ENCODE results near the gene EPS15. TPM values are rescaled to one million over a fixed set of nuclear protein-coding genes. Genes with fewer than 3 reads are reported as not detected.
"Not testable (repeated sequence)": the region's sequence is repeated elsewhere in the genome, so short reads cannot be mapped to it uniquely, and the experiment has no call there.

EPS15 gene
- total RNA-seq, 1 donor from 2014 or later, result 139 TPM

DNA sequence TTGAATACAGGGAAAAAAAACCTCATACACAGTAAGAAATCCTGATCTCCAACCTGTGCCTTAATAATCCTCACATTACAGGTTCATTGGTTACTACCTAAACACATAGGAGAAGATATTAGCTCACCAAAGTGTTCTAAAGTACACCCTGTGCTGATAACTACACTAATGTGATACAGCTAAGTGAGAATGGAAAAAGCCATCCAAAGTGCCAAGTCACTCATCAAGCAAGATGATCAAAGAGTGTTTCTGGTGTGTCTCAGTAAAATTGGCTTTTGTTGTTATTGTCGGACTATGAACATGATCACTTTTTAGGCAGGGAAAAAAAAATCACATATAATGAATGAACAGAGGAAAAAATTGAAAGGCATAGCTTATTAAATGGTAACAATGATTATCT is 31.4 kb downstream of the EPS15 start:
- Mint-ChIP-seq H3K36me3 (ENCODE audit: unreplicated experiment) (no peaks in the 10 kb centered on the region), H3K4me3 (ENCODE audit: unreplicated experiment) (no peak overlapping the region), H3K27me3 (ENCODE audit: unreplicated experiment) (no peaks in the 10 kb centered on the region), H3K4me1 (ENCODE audit: low read depth, unreplicated experiment) (no peaks in the 10 kb centered on the region), H3K27ac (ENCODE audit: unreplicated experiment) (no peak overlapping the region), H3K9me3 (ENCODE audit: unreplicated experiment) (no peaks in the 10 kb centered on the region)
- no peak for DNase-seq
- TF ChIP-seq, protein P1, sequence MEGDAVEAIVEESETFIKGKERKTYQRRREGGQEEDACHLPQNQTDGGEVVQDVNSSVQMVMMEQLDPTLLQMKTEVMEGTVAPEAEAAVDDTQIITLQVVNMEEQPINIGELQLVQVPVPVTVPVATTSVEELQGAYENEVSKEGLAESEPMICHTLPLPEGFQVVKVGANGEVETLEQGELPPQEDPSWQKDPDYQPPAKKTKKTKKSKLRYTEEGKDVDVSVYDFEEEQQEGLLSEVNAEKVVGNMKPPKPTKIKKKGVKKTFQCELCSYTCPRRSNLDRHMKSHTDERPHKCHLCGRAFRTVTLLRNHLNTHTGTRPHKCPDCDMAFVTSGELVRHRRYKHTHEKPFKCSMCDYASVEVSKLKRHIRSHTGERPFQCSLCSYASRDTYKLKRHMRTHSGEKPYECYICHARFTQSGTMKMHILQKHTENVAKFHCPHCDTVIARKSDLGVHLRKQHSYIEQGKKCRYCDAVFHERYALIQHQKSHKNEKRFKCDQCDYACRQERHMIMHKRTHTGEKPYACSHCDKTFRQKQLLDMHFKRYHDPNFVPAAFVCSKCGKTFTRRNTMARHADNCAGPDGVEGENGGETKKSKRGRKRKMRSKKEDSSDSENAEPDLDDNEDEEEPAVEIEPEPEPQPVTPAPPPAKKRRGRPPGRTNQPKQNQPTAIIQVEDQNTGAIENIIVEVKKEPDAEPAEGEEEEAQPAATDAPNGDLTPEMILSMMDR (IDR thresholded peaks at IDR 0.05; ENCODE audit: partially characterized antibody, unreplicated experiment), result no peak

DNA sequence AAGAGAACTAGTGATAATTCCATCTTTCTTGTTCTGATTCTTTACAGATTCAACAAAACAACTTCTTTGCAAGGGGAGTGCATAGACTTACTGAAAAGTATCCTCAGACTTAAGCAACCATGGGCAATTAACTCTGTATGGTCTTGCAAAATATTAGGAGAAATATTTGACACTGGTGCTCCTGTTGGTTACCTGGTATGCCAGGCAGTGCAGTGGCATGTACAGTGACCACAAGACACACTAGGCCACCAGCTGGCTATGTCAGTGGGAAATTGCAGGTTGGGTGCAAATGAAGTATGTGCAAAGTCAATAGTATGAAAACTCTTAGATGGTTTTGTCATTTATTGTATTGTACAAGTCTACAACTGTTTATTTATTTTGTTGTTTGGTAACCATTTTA is 34.5 kb downstream of the EPS15 start:
- Mint-ChIP-seq H3K27me3 (ENCODE audit: unreplicated experiment) (no peaks in the 10 kb centered on the region), H3K27ac (ENCODE audit: unreplicated experiment) (no peak overlapping the region), H3K4me3 (ENCODE audit: unreplicated experiment) (no peak overlapping the region), H3K9me3 (ENCODE audit: unreplicated experiment) (no peaks in the 10 kb centered on the region), H3K4me1 (ENCODE audit: low read depth, unreplicated experiment) (no peaks in the 10 kb centered on the region), H3K36me3 (ENCODE audit: unreplicated experiment) (no peaks in the 10 kb centered on the region)
- no peak for DNase-seq
- TF ChIP-seq, protein P1 (IDR thresholded peaks at IDR 0.05; ENCODE audit: partially characterized antibody, unreplicated experiment), result no peak

DNA sequence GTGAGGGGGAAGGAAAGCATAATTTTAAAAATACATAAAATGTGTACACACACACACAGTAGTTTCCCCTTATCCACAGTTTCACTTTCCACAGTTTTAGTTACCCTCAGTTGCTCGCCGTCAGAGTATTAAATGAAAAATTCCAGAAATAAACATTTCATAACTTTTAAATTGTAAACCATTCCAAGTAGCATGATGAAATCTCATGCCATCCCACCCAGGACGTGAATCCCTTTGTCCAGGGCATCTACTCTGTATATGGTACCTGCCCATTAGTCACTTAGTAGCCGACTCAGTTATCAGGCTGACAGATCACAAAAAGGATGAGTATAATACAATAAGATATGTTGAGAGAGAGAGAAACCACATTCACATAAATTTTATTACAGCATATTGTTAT is 36.2 kb downstream of the EPS15 start:
- Mint-ChIP-seq H3K4me1 (ENCODE audit: low read depth, unreplicated experiment) (no peaks in the 10 kb centered on the region), H3K9me3 (ENCODE audit: unreplicated experiment) (no peaks in the 10 kb centered on the region), H3K27ac (ENCODE audit: unreplicated experiment) (no peak overlapping the region), H3K36me3 (ENCODE audit: unreplicated experiment) (peaks cover 7% of the 10 kb centered on the region), H3K27me3 (ENCODE audit: unreplicated experiment) (no peaks in the 10 kb centered on the region), H3K4me3 (ENCODE audit: unreplicated experiment) (no peak overlapping the region)
- DNase-seq, result no peak
- TF ChIP-seq, protein P1 (IDR thresholded peaks at IDR 0.05; ENCODE audit: partially characterized antibody, unreplicated experiment), result no peak

DNA sequence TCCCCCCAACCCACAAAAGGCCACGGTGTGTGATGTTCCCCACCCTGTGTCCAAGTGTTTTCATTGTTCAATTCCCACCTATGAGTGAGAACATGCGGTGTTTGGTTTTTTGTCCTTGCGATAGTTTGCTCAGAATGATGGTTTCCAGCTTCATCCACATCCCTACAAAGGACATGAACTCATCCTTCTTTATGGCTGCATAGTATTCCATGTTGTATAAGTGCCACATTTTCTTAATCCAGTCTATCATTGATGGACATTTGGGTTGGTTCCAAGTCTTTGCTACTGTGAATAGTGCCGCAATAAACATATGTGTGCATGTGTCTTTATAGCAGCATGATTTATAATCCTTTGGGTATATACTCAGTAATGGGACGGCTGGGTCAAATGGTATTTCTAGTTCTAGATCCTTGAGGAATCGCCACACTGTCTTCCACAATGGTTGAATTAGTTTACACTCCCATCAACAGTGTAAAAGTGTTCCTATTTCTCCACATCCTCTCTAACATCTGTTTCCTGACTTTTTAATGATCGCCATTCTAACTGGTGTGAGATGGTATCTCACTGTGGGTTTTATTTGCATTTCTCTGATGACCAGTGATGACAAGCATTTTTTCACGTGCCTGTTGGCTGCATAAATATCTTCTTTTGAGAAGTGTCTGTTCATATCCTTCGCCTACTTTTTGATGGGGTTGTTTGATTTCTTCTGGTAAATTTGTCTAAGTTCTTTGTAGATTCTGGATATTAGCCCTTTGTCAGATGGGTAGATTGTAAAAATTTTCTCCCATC is 44.0 kb downstream of the EPS15 start:
- H3K36me3 Mint-ChIP-seq (ENCODE audit: unreplicated experiment); H3K4me3 Mint-ChIP-seq (ENCODE audit: unreplicated experiment); H3K27ac Mint-ChIP-seq (ENCODE audit: unreplicated experiment); DNase-seq; H3K4me1 Mint-ChIP-seq (ENCODE audit: low read depth, unreplicated experiment); H3K9me3 Mint-ChIP-seq (ENCODE audit: unreplicated experiment); H3K27me3 Mint-ChIP-seq (ENCODE audit: unreplicated experiment): not testable (repeated sequence)

DNA sequence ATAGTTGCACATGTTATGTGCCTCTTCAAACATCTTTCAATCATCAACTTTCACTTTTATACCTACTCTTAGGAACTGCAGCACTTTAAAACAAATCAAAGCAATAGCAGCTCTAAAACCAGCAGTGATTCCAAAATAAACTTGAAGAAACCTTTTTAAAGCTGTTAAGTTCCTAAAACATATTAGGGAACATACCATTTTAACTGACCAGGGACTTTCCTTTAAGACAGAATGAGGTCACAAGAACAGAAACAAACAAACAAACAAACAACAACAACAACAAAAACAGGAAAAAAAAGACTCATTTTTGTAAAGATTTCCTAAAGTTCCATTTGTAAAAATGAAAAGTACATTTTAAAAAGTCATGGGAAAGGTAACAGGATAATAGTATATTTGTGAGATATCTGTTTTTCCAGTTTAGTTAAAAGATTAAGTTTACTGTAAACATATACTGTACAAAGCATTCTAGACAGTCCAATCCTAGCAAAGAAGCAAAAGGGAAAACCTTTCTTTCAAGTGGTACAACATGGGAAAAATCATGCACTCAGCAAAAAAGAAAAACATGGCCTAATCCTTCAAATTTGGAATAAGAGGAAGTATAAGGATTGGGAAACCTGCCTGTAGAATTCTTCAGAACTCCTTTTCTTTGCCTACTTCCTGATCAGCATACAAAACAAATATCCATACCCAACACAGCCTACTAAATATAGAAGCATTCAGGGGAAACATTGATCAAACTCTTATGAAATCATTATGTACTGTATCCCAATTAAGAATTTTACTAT is 45.5 kb downstream of the EPS15 start:
- no peaks in the 10 kb centered on the region for H3K27me3 Mint-ChIP-seq (ENCODE audit: unreplicated experiment)
- H3K9me3 Mint-ChIP-seq (ENCODE audit: unreplicated experiment), result peaks cover 3% of the 10 kb centered on the region
- no peak for DNase-seq
- TF ChIP-seq, protein P1 (IDR thresholded peaks at IDR 0.05; ENCODE audit: partially characterized antibody, unreplicated experiment), result no peak
- no peak overlapping the region for H3K27ac Mint-ChIP-seq (ENCODE audit: unreplicated experiment)
- no peak overlapping the region for H3K4me3 Mint-ChIP-seq (ENCODE audit: unreplicated experiment)
- no peaks in the 10 kb centered on the region for H3K4me1 Mint-ChIP-seq (ENCODE audit: low read depth, unreplicated experiment)
- H3K36me3 Mint-ChIP-seq (ENCODE audit: unreplicated experiment), result no peaks in the 10 kb centered on the region

Measured in glutamatergic neuron (in vitro differentiated cells).